Measurements from ENCODE around the gene INTS7.

GRCh38 chr1:212004895-212005608, 30.3 kb downstream of the INTS7 start:
- TF ChIP-seq CTCF (IDR thresholded peaks at IDR 0.05), result no peak
- TF ChIP-seq POLR2A (IDR thresholded peaks at IDR 0.05), result no peak

Data from upper lobe of left lung (tissue), 4 donors.